GM12891 (cell line): ENCODE results near the gene PAPPA2.

Experiments used
- DNase-seq: peaks from one replicate; pipeline ENCODE4 v3.0.0; 2011; ENCODE audit warnings: low spot score; ENCODE audit not compliant: insufficient read length
- FAIRE-seq: peaks from 2 replicates; lab custom pipeline; 2011; peaks lifted over from hg19 to GRCh38; lab: Jason Lieb, UNC
- PAX5 ChIP-seq: IDR thresholded peaks from 2 replicates; pipeline ENCODE4 v1.6.1; 2011; ENCODE audit warnings: low read length, moderate library complexity, mild to moderate bottlenecking; ENCODE audit not compliant: insufficient read depth, severe bottlenecking
- POLR2A ChIP-seq: IDR thresholded peaks from 2 replicates; pipeline ENCODE4 v1.6.1; 2011; ENCODE audit warnings: low read depth, low read length, control low read depth
- POLR2AphosphoS5 ChIP-seq: IDR thresholded peaks from 2 replicates; pipeline ENCODE4 v1.6.1; 2011; ENCODE audit warnings: low read depth, low read length, control low read depth
- POU2F2 ChIP-seq: IDR thresholded peaks from 2 replicates; pipeline ENCODE4 v1.6.1; 2011; ENCODE audit warnings: low read depth, mild to moderate bottlenecking, control low read depth, low read length, moderate library complexity
- SPI1 ChIP-seq: IDR thresholded peaks from 2 replicates; pipeline ENCODE4 v1.6.1; 2011; ENCODE audit warnings: low read depth, low read length, control low read depth
- TAF1 ChIP-seq: IDR thresholded peaks from 2 replicates; pipeline ENCODE4 v1.6.1; 2011; ENCODE audit warnings: low read depth, low read length, control low read depth

Gene PAPPA2

GRCh38 chr1:176566004-176566975 is 103.3 kb downstream of the PAPPA2 start:
- TF ChIP-seq SPI1 (no peak), PAX5 (no peak)
- DNase-seq (no peak), FAIRE-seq (no peak)

- DNase-seq (no peak), FAIRE-seq (no peak)
- TF ChIP-seq POU2F2 (no peak), PAX5 (no peak), SPI1 (no peak), POLR2A (no peak), TAF1 (no peak), POLR2AphosphoS5 (no peak)
Observed at GRCh38 chr1:176567190-176567794, 104.3 kb downstream of the PAPPA2 start.

- FAIRE-seq (no peak), DNase-seq (no peak)
- no peak for TF ChIP-seq POU2F2
- no peak for TF ChIP-seq PAX5
- TF ChIP-seq SPI1, result no peak
- TF ChIP-seq TAF1, result no peak
- TF ChIP-seq POLR2A, result no peak
- no peak for TF ChIP-seq POLR2AphosphoS5
Observed at GRCh38 chr1:176568185-176568584, 105.2 kb downstream of the PAPPA2 start.

- TF ChIP-seq SPI1 (no peak), POU2F2 (no peak), POLR2A (no peak), TAF1 (no peak), POLR2AphosphoS5 (no peak), PAX5 (no peak)
- DNase-seq, result no peak
- no peak for FAIRE-seq
Observed at GRCh38 chr1:176574756-176575155, 111.8 kb downstream of the PAPPA2 start.

- DNase-seq, result no peak
- no peak for FAIRE-seq
- TF ChIP-seq SPI1 (no peak), TAF1 (no peak), POLR2A (no peak), POU2F2 (no peak), PAX5 (no peak), POLR2AphosphoS5 (no peak)
Observed at GRCh38 chr1:176575991-176576390, 113.0 kb downstream of the PAPPA2 start.

- no peak for DNase-seq
- TF ChIP-seq POLR2A, result no peak
- no peak for TF ChIP-seq TAF1
- no peak for TF ChIP-seq PAX5
- TF ChIP-seq SPI1, result no peak
- TF ChIP-seq POLR2AphosphoS5, result no peak
- TF ChIP-seq POU2F2, result no peak
- no peak for FAIRE-seq
Observed at GRCh38 chr1:176576670-176577069, 113.7 kb downstream of the PAPPA2 start.

- TF ChIP-seq TAF1 (no peak), POU2F2 (no peak), SPI1 (no peak), PAX5 (no peak), POLR2A (no peak), POLR2AphosphoS5 (no peak)
- DNase-seq (no peak), FAIRE-seq (no peak)
Observed at GRCh38 chr1:176577646-176578197, 114.7 kb downstream of the PAPPA2 start.

- TF ChIP-seq SPI1, result peak; percentile 26; the same call in 1 of the 2 replicates
- TF ChIP-seq POU2F2, result no peak
- no peak for DNase-seq
- no peak for FAIRE-seq
Observed at GRCh38 chr1:176579087-176579486, 116.1 kb downstream of the PAPPA2 start.

GRCh38 chr1:176595217-176595616 is 132.2 kb downstream of the PAPPA2 start:
- DNase-seq (no peak), FAIRE-seq (no peak)
- TF ChIP-seq POU2F2 (no peak), POLR2A (no peak), SPI1 (no peak), TAF1 (no peak), POLR2AphosphoS5 (no peak), PAX5 (no peak)
